ENCODE measurements around the gene LPP. TPM values are rescaled to one million over a fixed set of nuclear protein-coding genes. Genes with fewer than 3 reads are reported as not detected.

The LPP gene
- total RNA-seq, 4 donors from 2014 or later: 183 to 293 (median 242) TPM

GRCh38 chr3:188229726-188230125 lies 75.8 kb downstream of the LPP start:
- Histone ChIP-seq H3K4me3 (no peak overlapping the region), H3K9me3 (no peaks in the 10 kb centered on the region), H3K4me1 (peaks cover 0 to 36% (median 1%) of the 10 kb centered on the region in 4 donors), H3K27ac (no peak overlapping the region), H3K36me3 (peaks cover 0 to 13% (median 0%) of the 10 kb centered on the region in 3 donors), H3K27me3 (no peaks in the 10 kb centered on the region)
- TF ChIP-seq CTCF (IDR thresholded peaks at IDR 0.05) (no peak), EP300 (IDR thresholded peaks at IDR 0.05) (no peak), POLR2A (IDR thresholded peaks at IDR 0.05) (no peak)
- 98% methylated on average over 2 of the region's 2 CpGs for WGBS, 2 donors
- no peak for DNase-seq (ENCODE audit: low spot score in 2 of 2)

- Histone ChIP-seq H3K4me1 (peaks cover 0 to 29% (median 1%) of the 10 kb centered on the region in 4 donors), H3K4me3 (no peak overlapping the region), H3K36me3 (peaks cover 0 to 13% (median 0%) of the 10 kb centered on the region in 3 donors), H3K27ac (peak overlapping the region in 2 of 4 donors; percentile 10 to 18), H3K9me3 (no peaks in the 10 kb centered on the region), H3K27me3 (no peaks in the 10 kb centered on the region)
- no peak for DNase-seq (ENCODE audit: low spot score in 2 of 2)
- TF ChIP-seq EP300 (IDR thresholded peaks at IDR 0.05) (no peak), POLR2A (IDR thresholded peaks at IDR 0.05) (no peak), CTCF (IDR thresholded peaks at IDR 0.05) (no peak)
- 83 to 84% methylated on average over 5 of the region's 5 CpGs for WGBS, 2 donors
These were observed 77.0 kb downstream of the LPP start for GRCh38 chr3:188230962-188231361.

GRCh38 chr3:188231456-188231855 lies 77.5 kb downstream of the LPP start:
- TF ChIP-seq EP300 (IDR thresholded peaks at IDR 0.05) (no peak), CTCF (IDR thresholded peaks at IDR 0.05) (no peak)
- H3K4me3 ChIP-seq: no peak overlapping the region
- peak overlapping the region in 2 of 4 donors; percentile 10 to 18 for H3K27ac ChIP-seq
- no peak for DNase-seq (ENCODE audit: low spot score in 2 of 2)
- H3K27me3 ChIP-seq: no peaks in the 10 kb centered on the region
- peaks cover 0 to 29% (median 1%) of the 10 kb centered on the region in 4 donors for H3K4me1 ChIP-seq
- peaks cover 0 to 13% (median 0%) of the 10 kb centered on the region in 3 donors for H3K36me3 ChIP-seq
- 89 to 90% methylated on average over 8 of the region's 8 CpGs for WGBS, 2 donors
- H3K9me3 ChIP-seq: no peaks in the 10 kb centered on the region

- Histone ChIP-seq H3K36me3 (peaks cover 0 to 11% (median 0%) of the 10 kb centered on the region in 3 donors), H3K4me3 (no peak overlapping the region), H3K27me3 (no peaks in the 10 kb centered on the region), H3K27ac (no peak overlapping the region), H3K4me1 (peaks cover 0 to 36% (median 1%) of the 10 kb centered on the region in 4 donors), H3K9me3 (no peaks in the 10 kb centered on the region)
- WGBS, 2 donors: 38 to 51% methylated on average over 2 of the region's 2 CpGs
- TF ChIP-seq CTCF (IDR thresholded peaks at IDR 0.05) (no peak), POLR2A (IDR thresholded peaks at IDR 0.05) (no peak), EP300 (IDR thresholded peaks at IDR 0.05) (no peak)
- DNase-seq (ENCODE audit: low spot score in 2 of 2): no peak
These were observed 78.7 kb downstream of the LPP start for GRCh38 chr3:188232656-188233055.

- Histone ChIP-seq H3K36me3 (peaks cover 0 to 6% (median 0%) of the 10 kb centered on the region in 3 donors), H3K27me3 (no peaks in the 10 kb centered on the region), H3K4me3 (no peak overlapping the region), H3K4me1 (peaks cover 0 to 42% (median 2%) of the 10 kb centered on the region in 4 donors), H3K9me3 (no peaks in the 10 kb centered on the region), H3K27ac (peak overlapping the region in 1 of 4 donors; percentile 20)
- no peak for DNase-seq (ENCODE audit: low spot score in 2 of 2)
- TF ChIP-seq CTCF (IDR thresholded peaks at IDR 0.05): no peak
- no peak for TF ChIP-seq POLR2A (IDR thresholded peaks at IDR 0.05)
- no peak for TF ChIP-seq EP300 (IDR thresholded peaks at IDR 0.05)
- 47 to 57% methylated on average over 1 of the region's 1 CpG for WGBS, 2 donors
These were observed 79.4 kb downstream of the LPP start for GRCh38 chr3:188233320-188233719.

Measured in tibial nerve (tissue), 4 donors.